Prostate gland (tissue), 2 donors: ENCODE results near the gene AREG. TPM values are rescaled to one million over a fixed set of nuclear protein-coding genes. Genes with fewer than 3 reads are reported as not detected.

ENCODE experiments used
- DNase-seq: peaks from one replicate; pipeline ENCODE4 v3.0.0-alpha.2; 2019; ENCODE audit warnings: low spot score
- H3K27ac ChIP-seq, 2 donors: fragments of 200-600 bp; sonication (generic); 2 replicates each; pipeline ENCODE4 v1.5.1; 2017 to 2019
- H3K27me3 ChIP-seq: fragments of 200-600 bp; sonication (generic); replicated peaks from 2 replicates; pipeline ENCODE4 v1.5.1; 2019; ENCODE audit not compliant: insufficient read depth
- H3K36me3 ChIP-seq, 2 donors: fragments of 200-600 bp; sonication (generic); 1 replicate in 1 of 2; 2 replicates in 1 of 2; pipeline versions ENCODE4 v1.5.1 to v1.8.1; 2017 to 2019
- H3K4me1 ChIP-seq: fragments of 200-600 bp; sonication (generic); replicated peaks from 2 replicates; pipeline ENCODE4 v1.5.1; 2019
- H3K4me3 ChIP-seq, 2 donors: fragments of 200-600 bp; sonication (generic); 2 replicates each; pipeline ENCODE4 v1.5.1; 2017 to 2019
- H3K9me3 ChIP-seq: fragments of 200-600 bp; sonication (generic); 2 replicates; pipeline ENCODE4 v1.5.1; 2017
- POLR2A ChIP-seq: fragments of 450-650 bp; IDR thresholded peaks from one replicate; pipeline ENCODE4 v1.6.1; 2016; ENCODE audit warnings: antibody characterized with exemption, mild to moderate bottlenecking
- POLR2AphosphoS5 ChIP-seq: sonication (generic); formaldehyde crosslinking; IDR thresholded peaks from one replicate; pipeline ENCODE4 v1.6.1; 2017; ENCODE audit warnings: antibody characterized with exemption
- WGBS: methylation state at CpG from one replicate; pipeline ENCODE4 v1.1.5; 2018; 5-methylcytosine and 5-hydroxymethylcytosine counted together
- intact Hi-C: fragments of 100-400 bp; cut with DNase I; formaldehyde crosslinking; loops from one replicate; pipeline ENCODE4 v1.14.2; 2022
- total RNA-seq, 2 donors: library from RNA; depleted of rRNA; stranded (reverse); fragments of >200 nt; gene quantifications; one replicate each; pipeline ENCODE4 v1.1.0, GENCODE V29; 2016
- TF ChIP-seq, protein P1 (sequence below), 4 experiments: fragments of 200-600 bp in 2 of 4; fragments of 450-650 bp in 2 of 4; sonication (generic) in 2 of 4; IDR thresholded peaks; 1 replicate in 3 of 4; 2 replicates in 1 of 4; pipeline ENCODE4 v1.5.1; 2016 to 2019; ENCODE audit warnings: antibody characterized with exemption in 4 of 4, mild to moderate bottlenecking in 2 of 4, moderate library complexity in 2 of 4

AREG gene
- total RNA-seq, 2 donors from 2014 or later: 4.2 to 17.1 TPM

GRCh38 chr4:74503580-74503979 lies 58.6 kb downstream of the AREG start:
- TF ChIP-seq POLR2A: no peak
- TF ChIP-seq, protein P1, sequence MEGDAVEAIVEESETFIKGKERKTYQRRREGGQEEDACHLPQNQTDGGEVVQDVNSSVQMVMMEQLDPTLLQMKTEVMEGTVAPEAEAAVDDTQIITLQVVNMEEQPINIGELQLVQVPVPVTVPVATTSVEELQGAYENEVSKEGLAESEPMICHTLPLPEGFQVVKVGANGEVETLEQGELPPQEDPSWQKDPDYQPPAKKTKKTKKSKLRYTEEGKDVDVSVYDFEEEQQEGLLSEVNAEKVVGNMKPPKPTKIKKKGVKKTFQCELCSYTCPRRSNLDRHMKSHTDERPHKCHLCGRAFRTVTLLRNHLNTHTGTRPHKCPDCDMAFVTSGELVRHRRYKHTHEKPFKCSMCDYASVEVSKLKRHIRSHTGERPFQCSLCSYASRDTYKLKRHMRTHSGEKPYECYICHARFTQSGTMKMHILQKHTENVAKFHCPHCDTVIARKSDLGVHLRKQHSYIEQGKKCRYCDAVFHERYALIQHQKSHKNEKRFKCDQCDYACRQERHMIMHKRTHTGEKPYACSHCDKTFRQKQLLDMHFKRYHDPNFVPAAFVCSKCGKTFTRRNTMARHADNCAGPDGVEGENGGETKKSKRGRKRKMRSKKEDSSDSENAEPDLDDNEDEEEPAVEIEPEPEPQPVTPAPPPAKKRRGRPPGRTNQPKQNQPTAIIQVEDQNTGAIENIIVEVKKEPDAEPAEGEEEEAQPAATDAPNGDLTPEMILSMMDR (IDR thresholded peaks at IDR 0.05): no peak
- no peak for TF ChIP-seq POLR2AphosphoS5
- WGBS: 90% methylated on average over 2 of the region's 2 CpGs
- DNase-seq: no peak
- Histone ChIP-seq H3K4me3 (no peak overlapping the region), H3K27ac (no peak overlapping the region), H3K36me3 (no peaks in the 10 kb centered on the region), H3K27me3 (no peaks in the 10 kb centered on the region), H3K4me1 (no peaks in the 10 kb centered on the region), H3K9me3 (no peaks in the 10 kb centered on the region)
- intact Hi-C loops: no loop called here

GRCh38 chr4:74504212-74504611 lies 59.3 kb downstream of the AREG start:
- intact Hi-C loops: no loop called here
- 41% methylated on average over 1 of the region's 1 CpG for WGBS

More at GRCh38 chr4:74504212-74504611, 59.3 kb downstream of the AREG start:
- Histone ChIP-seq H3K4me1 (no peaks in the 10 kb centered on the region), H3K9me3 (no peaks in the 10 kb centered on the region), H3K27ac (no peak overlapping the region), H3K4me3 (no peak overlapping the region), H3K36me3 (no peaks in the 10 kb centered on the region), H3K27me3 (no peaks in the 10 kb centered on the region)
- TF ChIP-seq POLR2A (no peak), POLR2AphosphoS5 (no peak)
- TF ChIP-seq, protein P1 (IDR thresholded peaks at IDR 0.05): no peak
- no peak for DNase-seq

Other genes with a start within 250 kb of the AREG start
- not detected for gene EPGN, start 136.7 kb upstream of the AREG start, total RNA-seq
- gene EREG, start 80.0 kb upstream of the AREG start, total RNA-seq: under 1 TPM; 0.18 to 0.51 TPM